GM12892 (cell line): ENCODE measurements around the gene SEMA3F.

Experiments used
- DNase-seq: peaks from one replicate; pipeline ENCODE4 v3.0.0; 2011; ENCODE audit not compliant: insufficient read length
- FAIRE-seq: peaks from 2 replicates; lab custom pipeline; 2011; peaks lifted over from hg19 to GRCh38; lab: Jason Lieb, UNC
- POLR2A ChIP-seq: IDR thresholded peaks from 2 replicates; pipeline ENCODE4 v1.6.1; 2011; ENCODE audit warnings: low read depth, low read length, control low read depth
- POLR2AphosphoS5 ChIP-seq: IDR thresholded peaks from 2 replicates; pipeline ENCODE4 v1.6.1; 2011; ENCODE audit warnings: low read depth, low read length, control low read depth
- TAF1 ChIP-seq: IDR thresholded peaks from 2 replicates; pipeline ENCODE4 v1.6.1; 2011; ENCODE audit warnings: low read depth, mild to moderate bottlenecking, control low read depth, low read length, borderline replicate concordance

The SEMA3F gene

GRCh38 chr3:50169858-50170257 lies 14.7 kb downstream of the SEMA3F start:
- TF ChIP-seq POLR2A (no peak), POLR2AphosphoS5 (no peak)
- no peak for DNase-seq
- FAIRE-seq, result no peak

- no peak for TF ChIP-seq TAF1
- no peak for TF ChIP-seq POLR2AphosphoS5
- no peak for TF ChIP-seq POLR2A
- FAIRE-seq (no peak), DNase-seq (no peak)
Measured at GRCh38 chr3:50170689-50171088, 15.6 kb downstream of the SEMA3F start.

GRCh38 chr3:50171540-50172301 lies 16.6 kb downstream of the SEMA3F start:
- TF ChIP-seq TAF1 (no peak), POLR2A (no peak)
- FAIRE-seq (no peak), DNase-seq (no peak)

GRCh38 chr3:50172626-50173220 lies 17.6 kb downstream of the SEMA3F start:
- FAIRE-seq, result no peak
- TF ChIP-seq POLR2A, result no peak
- TF ChIP-seq TAF1, result no peak
- no peak for TF ChIP-seq POLR2AphosphoS5
- DNase-seq, result no peak

GRCh38 chr3:50173685-50174516 lies 18.8 kb downstream of the SEMA3F start:
- TF ChIP-seq POLR2AphosphoS5, result no peak
- TF ChIP-seq POLR2A, result no peak
- TF ChIP-seq TAF1, result no peak
- peak; percentile 14 for FAIRE-seq
- DNase-seq, result no peak

GRCh38 chr3:50174517-50174895 lies 19.4 kb downstream of the SEMA3F start:
- TF ChIP-seq POLR2A (no peak), TAF1 (no peak), POLR2AphosphoS5 (no peak)
- no peak for DNase-seq
- FAIRE-seq, result no peak

- DNase-seq (no peak), FAIRE-seq (no peak)
- TF ChIP-seq TAF1 (no peak), POLR2AphosphoS5 (no peak), POLR2A (no peak)
Measured at GRCh38 chr3:50174947-50175524, 19.9 kb downstream of the SEMA3F start.

GRCh38 chr3:50177346-50177745 lies 22.2 kb downstream of the SEMA3F start:
- DNase-seq, result no peak
- TF ChIP-seq TAF1 (no peak), POLR2A (no peak), POLR2AphosphoS5 (no peak)
- FAIRE-seq, result no peak

GRCh38 chr3:50179710-50180109 lies 24.6 kb downstream of the SEMA3F start:
- DNase-seq (no peak), FAIRE-seq (no peak)
- TF ChIP-seq POLR2A, result no peak

GRCh38 chr3:50181985-50182384 lies 26.9 kb downstream of the SEMA3F start:
- TF ChIP-seq POLR2A (no peak), TAF1 (no peak), POLR2AphosphoS5 (no peak)
- DNase-seq, result no peak
- no peak for FAIRE-seq

GRCh38 chr3:50182533-50183099 lies 27.5 kb downstream of the SEMA3F start:
- no peak for FAIRE-seq
- no peak for DNase-seq
- TF ChIP-seq TAF1 (no peak), POLR2A (no peak), POLR2AphosphoS5 (no peak)
